SK-N-SH treated with all-trans-retinoic acid at 6 μM for 48 hours (cell line): ENCODE results near the gene SYDE2.
"Not testable (repeated sequence)": the region's sequence is repeated elsewhere in the genome, so short reads cannot be mapped to it uniquely, and the experiment has no call there.

Experiments
- ATAC-seq: fragments of 200-7000 bp; cut with Tn5 transposase; 3 replicates; pipeline ENCODE4 v1.9.1; 2020; ENCODE audit warnings: mild to moderate bottlenecking, moderate library complexity
- ARNTL ChIP-seq: fragments of 450-650 bp; formaldehyde crosslinking; IDR thresholded peaks from 2 replicates; pipeline ENCODE4 v1.5.0; 2020; ENCODE audit warnings: low read depth, mild to moderate bottlenecking, moderate library complexity, borderline replicate concordance
- BACH2 ChIP-seq: fragments of 250-450 bp; sonication (Bioruptor Pico); IDR thresholded peaks from 2 replicates; pipeline ENCODE4 v1.9.0; 2021; ENCODE audit warnings: mild to moderate bottlenecking, borderline replicate concordance
- ESRRG ChIP-seq: fragments of 250-450 bp; sonication (Bioruptor Pico); IDR thresholded peaks from 2 replicates; pipeline ENCODE4 v1.6.1; 2021; ENCODE audit warnings: mild to moderate bottlenecking
- ISL1 ChIP-seq: fragments of 250-450 bp; sonication (Bioruptor Pico); IDR thresholded peaks from 2 replicates; pipeline ENCODE4 v2.1.2; 2022; ENCODE audit warnings: mild to moderate bottlenecking, moderate library complexity
- OSR1 ChIP-seq: fragments of 250-450 bp; sonication (Bioruptor Pico); IDR thresholded peaks from 2 replicates; pipeline ENCODE4 v1.8.0; 2022; ENCODE audit warnings: moderate library complexity, mild to moderate bottlenecking, inconsistent platforms
- RARB ChIP-seq: fragments of 250-450 bp; sonication (Bioruptor Pico); IDR thresholded peaks from 2 replicates; pipeline ENCODE4 v1.8.0; 2021; ENCODE audit warnings: mild to moderate bottlenecking, moderate library complexity
- TCF4 ChIP-seq: fragments of 250-450 bp; sonication (Bioruptor Pico); IDR thresholded peaks from 2 replicates; pipeline ENCODE4 v1.8.0; 2021; ENCODE audit warnings: mild to moderate bottlenecking, moderate library complexity, borderline replicate concordance
- ZC3H10 ChIP-seq: fragments of 250-450 bp; sonication (Bioruptor Pico); IDR thresholded peaks from 2 replicates; pipeline ENCODE4 v1.5.1; 2021; ENCODE audit warnings: mild to moderate bottlenecking, moderate library complexity
- ZFP3 ChIP-seq: fragments of 250-450 bp; sonication (Bioruptor Pico); IDR thresholded peaks from 2 replicates; pipeline ENCODE4 v1.5.0; 2020; ENCODE audit warnings: mild to moderate bottlenecking, moderate library complexity
- ZFP30 ChIP-seq: fragments of 450-650 bp; formaldehyde crosslinking; IDR thresholded peaks from 2 replicates; pipeline ENCODE4 v1.5.0; 2022; ENCODE audit warnings: mild to moderate bottlenecking, moderate library complexity
- ZNF565 ChIP-seq: fragments of 450-650 bp; formaldehyde crosslinking; conservative IDR thresholded peaks from 2 replicates; pipeline ENCODE4 v1.5.0; 2020; ENCODE audit warnings: low read depth, mild to moderate bottlenecking, moderate library complexity
- ZNF70 ChIP-seq: fragments of 450-650 bp; formaldehyde crosslinking; IDR thresholded peaks from 2 replicates; pipeline ENCODE4 v1.5.0; 2020; ENCODE audit warnings: mild to moderate bottlenecking, moderate library complexity
- TF ChIP-seq, protein P1 (sequence below): fragments of 250-450 bp; sonication (Bioruptor Pico); IDR thresholded peaks from 2 replicates; pipeline ENCODE4 v1.5.0; 2020; ENCODE audit warnings: mild to moderate bottlenecking, moderate library complexity
- TF ChIP-seq, protein P2 (sequence below): fragments of 250-450 bp; sonication (Bioruptor Pico); IDR thresholded peaks from 2 replicates; pipeline ENCODE4 v1.5.1; 2021; ENCODE audit warnings: mild to moderate bottlenecking, moderate library complexity
- TF ChIP-seq, protein P3 (sequence below): fragments of 250-450 bp; sonication (Bioruptor Pico); IDR thresholded peaks from 2 replicates; pipeline ENCODE4 v1.8.0; 2020; ENCODE audit warnings: mild to moderate bottlenecking, moderate library complexity, borderline replicate concordance
- TF ChIP-seq, protein P4 (sequence below): fragments of 250-450 bp; sonication (Bioruptor Pico); IDR thresholded peaks from 2 replicates; pipeline ENCODE4 v1.8.0; 2021; ENCODE audit warnings: low read depth, mild to moderate bottlenecking, moderate library complexity, borderline replicate concordance
- TF ChIP-seq, protein P5 (sequence below): fragments of 250-450 bp; sonication (Bioruptor Pico); IDR thresholded peaks from 2 replicates; pipeline ENCODE4 v1.5.1; 2020; ENCODE audit warnings: low read depth, mild to moderate bottlenecking, moderate library complexity

Gene SYDE2

DNA sequence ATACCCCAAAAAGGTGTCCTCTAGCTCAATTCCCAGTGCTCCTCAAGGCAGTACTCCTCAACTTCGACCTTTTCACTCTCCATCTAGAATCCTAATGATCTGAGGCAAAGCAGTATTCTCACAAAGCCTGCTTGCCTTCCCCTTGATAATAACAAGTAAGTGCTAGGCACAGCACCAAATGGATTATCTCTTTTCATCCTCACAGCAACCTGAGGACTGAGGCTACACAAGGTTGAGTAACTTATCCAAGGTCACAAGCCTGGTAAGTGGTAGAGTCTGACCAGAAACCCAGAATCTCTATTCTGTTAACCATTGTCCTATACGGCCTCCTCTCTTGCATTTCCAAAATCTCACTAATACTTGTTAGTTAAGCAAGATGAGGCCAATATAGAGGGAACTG is 5.1 kb downstream of the SYDE2 start (continued):
- TF ChIP-seq, protein P1, sequence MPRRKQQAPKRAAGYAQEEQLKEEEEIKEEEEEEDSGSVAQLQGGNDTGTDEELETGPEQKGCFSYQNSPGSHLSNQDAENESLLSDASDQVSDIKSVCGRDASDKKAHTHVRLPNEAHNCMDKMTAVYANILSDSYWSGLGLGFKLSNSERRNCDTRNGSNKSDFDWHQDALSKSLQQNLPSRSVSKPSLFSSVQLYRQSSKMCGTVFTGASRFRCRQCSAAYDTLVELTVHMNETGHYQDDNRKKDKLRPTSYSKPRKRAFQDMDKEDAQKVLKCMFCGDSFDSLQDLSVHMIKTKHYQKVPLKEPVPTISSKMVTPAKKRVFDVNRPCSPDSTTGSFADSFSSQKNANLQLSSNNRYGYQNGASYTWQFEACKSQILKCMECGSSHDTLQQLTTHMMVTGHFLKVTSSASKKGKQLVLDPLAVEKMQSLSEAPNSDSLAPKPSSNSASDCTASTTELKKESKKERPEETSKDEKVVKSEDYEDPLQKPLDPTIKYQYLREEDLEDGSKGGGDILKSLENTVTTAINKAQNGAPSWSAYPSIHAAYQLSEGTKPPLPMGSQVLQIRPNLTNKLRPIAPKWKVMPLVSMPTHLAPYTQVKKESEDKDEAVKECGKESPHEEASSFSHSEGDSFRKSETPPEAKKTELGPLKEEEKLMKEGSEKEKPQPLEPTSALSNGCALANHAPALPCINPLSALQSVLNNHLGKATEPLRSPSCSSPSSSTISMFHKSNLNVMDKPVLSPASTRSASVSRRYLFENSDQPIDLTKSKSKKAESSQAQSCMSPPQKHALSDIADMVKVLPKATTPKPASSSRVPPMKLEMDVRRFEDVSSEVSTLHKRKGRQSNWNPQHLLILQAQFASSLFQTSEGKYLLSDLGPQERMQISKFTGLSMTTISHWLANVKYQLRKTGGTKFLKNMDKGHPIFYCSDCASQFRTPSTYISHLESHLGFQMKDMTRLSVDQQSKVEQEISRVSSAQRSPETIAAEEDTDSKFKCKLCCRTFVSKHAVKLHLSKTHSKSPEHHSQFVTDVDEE: no peak
- TF ChIP-seq, all 23 proteins: peak for 0

DNA sequence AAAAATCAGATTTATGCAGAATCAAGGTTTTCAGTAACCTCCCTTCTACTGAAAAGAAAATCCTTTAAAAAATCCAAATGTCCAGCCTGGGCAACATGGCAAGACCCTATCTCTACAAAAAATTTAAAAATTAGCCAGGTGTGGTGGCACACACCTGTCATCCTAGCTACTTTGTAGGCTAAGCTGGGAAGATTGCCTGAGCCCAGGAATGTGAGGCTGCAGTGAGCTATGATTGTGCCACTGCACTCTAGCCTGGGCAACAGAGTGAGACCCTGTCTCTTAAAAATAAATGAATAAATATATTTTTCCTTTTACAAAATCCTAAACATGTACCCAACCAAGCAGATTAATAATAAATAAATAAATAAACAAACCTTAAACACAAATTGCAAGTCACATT is 8.7 kb downstream of the SYDE2 start:
- ATAC-seq: not testable (repeated sequence)

DNA sequence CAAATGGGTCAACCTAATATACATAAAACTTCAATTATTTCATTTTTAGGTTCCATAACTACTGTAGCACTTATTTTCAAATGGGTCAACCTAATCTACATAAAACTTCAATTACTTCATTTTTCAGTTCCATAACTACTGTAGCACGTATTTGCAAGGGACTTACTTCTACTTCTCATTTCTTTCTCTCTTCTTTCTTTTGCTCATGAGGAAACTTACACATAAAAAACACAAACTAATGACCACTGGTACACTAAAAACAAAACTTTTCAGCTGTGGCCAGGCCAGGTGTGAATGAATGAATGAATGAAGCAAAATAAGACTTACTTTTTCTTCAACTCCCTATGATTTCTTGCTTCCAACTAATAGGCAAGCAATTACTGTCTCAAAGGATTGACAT is 11.7 kb downstream of the SYDE2 start:
- no peak for ATAC-seq
- TF ChIP-seq, protein P2, sequence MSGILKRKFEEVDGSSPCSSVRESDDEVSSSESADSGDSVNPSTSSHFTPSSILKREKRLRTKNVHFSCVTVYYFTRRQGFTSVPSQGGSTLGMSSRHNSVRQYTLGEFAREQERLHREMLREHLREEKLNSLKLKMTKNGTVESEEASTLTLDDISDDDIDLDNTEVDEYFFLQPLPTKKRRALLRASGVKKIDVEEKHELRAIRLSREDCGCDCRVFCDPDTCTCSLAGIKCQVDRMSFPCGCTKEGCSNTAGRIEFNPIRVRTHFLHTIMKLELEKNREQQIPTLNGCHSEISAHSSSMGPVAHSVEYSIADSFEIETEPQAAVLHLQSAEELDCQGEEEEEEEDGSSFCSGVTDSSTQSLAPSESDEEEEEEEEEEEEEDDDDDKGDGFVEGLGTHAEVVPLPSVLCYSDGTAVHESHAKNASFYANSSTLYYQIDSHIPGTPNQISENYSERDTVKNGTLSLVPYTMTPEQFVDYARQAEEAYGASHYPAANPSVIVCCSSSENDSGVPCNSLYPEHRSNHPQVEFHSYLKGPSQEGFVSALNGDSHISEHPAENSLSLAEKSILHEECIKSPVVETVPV: no peak
- no peak for TF ChIP-seq ZNF565 (CRISPR knock-in tag)
- TF ChIP-seq TCF4 (CRISPR knock-in tag): no peak
- TF ChIP-seq, protein P3, sequence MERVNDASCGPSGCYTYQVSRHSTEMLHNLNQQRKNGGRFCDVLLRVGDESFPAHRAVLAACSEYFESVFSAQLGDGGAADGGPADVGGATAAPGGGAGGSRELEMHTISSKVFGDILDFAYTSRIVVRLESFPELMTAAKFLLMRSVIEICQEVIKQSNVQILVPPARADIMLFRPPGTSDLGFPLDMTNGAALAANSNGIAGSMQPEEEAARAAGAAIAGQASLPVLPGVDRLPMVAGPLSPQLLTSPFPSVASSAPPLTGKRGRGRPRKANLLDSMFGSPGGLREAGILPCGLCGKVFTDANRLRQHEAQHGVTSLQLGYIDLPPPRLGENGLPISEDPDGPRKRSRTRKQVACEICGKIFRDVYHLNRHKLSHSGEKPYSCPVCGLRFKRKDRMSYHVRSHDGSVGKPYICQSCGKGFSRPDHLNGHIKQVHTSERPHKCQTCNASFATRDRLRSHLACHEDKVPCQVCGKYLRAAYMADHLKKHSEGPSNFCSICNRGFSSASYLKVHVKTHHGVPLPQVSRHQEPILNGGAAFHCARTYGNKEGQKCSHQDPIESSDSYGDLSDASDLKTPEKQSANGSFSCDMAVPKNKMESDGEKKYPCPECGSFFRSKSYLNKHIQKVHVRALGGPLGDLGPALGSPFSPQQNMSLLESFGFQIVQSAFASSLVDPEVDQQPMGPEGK (CRISPR knock-in tag): no peak
- TF ChIP-seq ZNF70: no peak
- no peak for TF ChIP-seq ZFP30 (CRISPR knock-in tag)
- TF ChIP-seq ZFP3 (CRISPR knock-in tag): no peak
- TF ChIP-seq BACH2 (CRISPR knock-in tag): no peak
- TF ChIP-seq, protein P1: no peak
- TF ChIP-seq, protein P4, sequence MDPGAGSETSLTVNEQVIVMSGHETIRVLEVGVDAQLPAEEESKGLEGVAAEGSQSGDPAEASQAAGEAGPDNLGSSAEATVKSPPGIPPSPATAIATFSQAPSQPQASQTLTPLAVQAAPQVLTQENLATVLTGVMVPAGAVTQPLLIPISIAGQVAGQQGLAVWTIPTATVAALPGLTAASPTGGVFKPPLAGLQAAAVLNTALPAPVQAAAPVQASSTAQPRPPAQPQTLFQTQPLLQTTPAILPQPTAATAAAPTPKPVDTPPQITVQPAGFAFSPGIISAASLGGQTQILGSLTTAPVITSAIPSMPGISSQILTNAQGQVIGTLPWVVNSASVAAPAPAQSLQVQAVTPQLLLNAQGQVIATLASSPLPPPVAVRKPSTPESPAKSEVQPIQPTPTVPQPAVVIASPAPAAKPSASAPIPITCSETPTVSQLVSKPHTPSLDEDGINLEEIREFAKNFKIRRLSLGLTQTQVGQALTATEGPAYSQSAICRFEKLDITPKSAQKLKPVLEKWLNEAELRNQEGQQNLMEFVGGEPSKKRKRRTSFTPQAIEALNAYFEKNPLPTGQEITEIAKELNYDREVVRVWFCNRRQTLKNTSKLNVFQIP (CRISPR knock-in tag): no peak
- TF ChIP-seq ESRRG: no peak
- no peak for TF ChIP-seq ARNTL (CRISPR knock-in tag)
- no peak for TF ChIP-seq ISL1
- TF ChIP-seq ZC3H10 (CRISPR knock-in tag): no peak
- TF ChIP-seq RARB (CRISPR knock-in tag): no peak
- TF ChIP-seq OSR1 (CRISPR knock-in tag): no peak
- TF ChIP-seq, protein P5, sequence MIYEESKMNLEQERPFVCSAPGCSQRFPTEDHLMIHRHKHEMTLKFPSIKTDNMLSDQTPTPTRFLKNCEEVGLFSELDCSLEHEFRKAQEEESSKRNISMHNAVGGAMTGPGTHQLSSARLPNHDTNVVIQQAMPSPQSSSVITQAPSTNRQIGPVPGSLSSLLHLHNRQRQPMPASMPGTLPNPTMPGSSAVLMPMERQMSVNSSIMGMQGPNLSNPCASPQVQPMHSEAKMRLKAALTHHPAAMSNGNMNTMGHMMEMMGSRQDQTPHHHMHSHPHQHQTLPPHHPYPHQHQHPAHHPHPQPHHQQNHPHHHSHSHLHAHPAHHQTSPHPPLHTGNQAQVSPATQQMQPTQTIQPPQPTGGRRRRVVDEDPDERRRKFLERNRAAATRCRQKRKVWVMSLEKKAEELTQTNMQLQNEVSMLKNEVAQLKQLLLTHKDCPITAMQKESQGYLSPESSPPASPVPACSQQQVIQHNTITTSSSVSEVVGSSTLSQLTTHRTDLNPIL (CRISPR knock-in tag): no peak
